SK-N-SH (cell line): ENCODE measurements around the gene TAF1D. TPM values are rescaled to one million over a fixed set of nuclear protein-coding genes. Genes with fewer than 3 reads are reported as not detected.

Experiments
- CTCF ChIA-PET: fragments of 300-600, 350-600 bp; formaldehyde crosslinking; extraction: SDS; loops from one replicate; lab custom pipeline; 2021; lab: Yijun Ruan, JAX
- POLR2A ChIA-PET: fragments of 350-600 bp; sonication (Branson Sonifier 250); formaldehyde crosslinking; extraction: SDS; loops from one replicate; lab custom pipeline; 2020; ENCODE audit warnings: antibody characterized with exemption, inconsistent platforms; lab: Yijun Ruan, JAX
- DNase-seq: peaks from one replicate; pipeline ENCODE4 v3.0.0; 2012
- H2AFZ ChIP-seq: fragments of 200-600 bp; sonication (generic); 2 replicates; pipeline ENCODE4 v1.8.1; 2016; ENCODE audit warnings: antibody characterized with exemption, mild to moderate bottlenecking, low read depth
- H3F3A ChIP-seq: fragments of 200-600 bp; sonication (generic); replicated peaks from 2 replicates; pipeline ENCODE3; 2016; ENCODE audit warnings: antibody characterized with exemption, mild to moderate bottlenecking; ENCODE audit not compliant: insufficient read depth
- H3K27ac ChIP-seq, 2 experiments: fragments of 200-500 bp in 1 of 2; fragments of 200-600 bp in 1 of 2; sonication (Bioruptor generic) in 1 of 2; sonication (generic), shearing (Covaris generic) in 1 of 2; 2 replicates each; pipeline versions ENCODE4 v1.5.1 to v1.6.1; 2014 to 2016; ENCODE audit warnings: low read depth in 2 of 2, inconsistent platforms in 1 of 2, low read length in 1 of 2, mild to moderate bottlenecking in 1 of 2, mixed read lengths in 1 of 2
- H3K27me3 ChIP-seq: fragments of 200-600 bp; sonication (generic), shearing (Covaris generic); 2 replicates; pipeline ENCODE4 v1.6.1; 2016; ENCODE audit warnings: mixed run types; ENCODE audit not compliant: insufficient read depth
- H3K36me3 ChIP-seq, 2 experiments: fragments of 200-500 bp in 1 of 2; fragments of 200-600 bp in 1 of 2; sonication (Bioruptor generic) in 1 of 2; sonication (generic) in 1 of 2; replicated peaks in 1 of 2; 2 replicates each; pipeline versions ENCODE3 to v1.5.1; 2014 to 2016; ENCODE audit warnings: low read length in 1 of 2, mild to moderate bottlenecking in 1 of 2; ENCODE audit not compliant: insufficient read depth in 2 of 2, control insufficient read depth in 1 of 2
- H3K4me1 ChIP-seq, 2 experiments: fragments of 200-500 bp in 1 of 2; fragments of 200-600 bp in 1 of 2; sonication (Bioruptor generic) in 1 of 2; sonication (generic), shearing (Covaris generic) in 1 of 2; 2 replicates each; pipeline versions ENCODE4 v1.5.1 to v1.6.1; 2014 to 2016; ENCODE audit warnings: low read depth in 1 of 2, low read length in 1 of 2, mixed run types in 1 of 2; ENCODE audit not compliant: insufficient read depth in 2 of 2, control insufficient read depth in 1 of 2
- H3K4me2 ChIP-seq: fragments of 200-600 bp; sonication (generic), shearing (Covaris generic); 2 replicates; pipeline ENCODE4 v1.6.1; 2017; ENCODE audit warnings: mixed run types
- H3K4me3 ChIP-seq, 2 experiments: fragments of 200-500 bp in 1 of 2; fragments of 200-600 bp in 1 of 2; sonication (Bioruptor generic) in 1 of 2; sonication (generic), shearing (Covaris generic) in 1 of 2; 2 replicates each; pipeline versions ENCODE4 v1.5.1 to v1.8.1; 2014 to 2016; ENCODE audit warnings: low read depth in 2 of 2, inconsistent platforms in 1 of 2, low read length in 1 of 2, mild to moderate bottlenecking in 1 of 2, mixed read lengths in 1 of 2, moderate library complexity in 1 of 2
- H3K79me2 ChIP-seq: fragments of 200-600 bp; sonication (generic); 2 replicates; pipeline ENCODE4 v1.8.1; 2017; ENCODE audit warnings: mild to moderate bottlenecking; ENCODE audit not compliant: insufficient read depth
- H3K9ac ChIP-seq: fragments of 200-600 bp; sonication (generic); 2 replicates; pipeline ENCODE4 v1.6.1; 2017; ENCODE audit warnings: mixed run types
- H3K9me2 ChIP-seq: fragments of 200-600 bp; sonication (generic); 2 replicates; pipeline ENCODE4 v1.6.1; 2017; ENCODE audit warnings: mixed run types
- H3K9me3 ChIP-seq: fragments of 200-600 bp; sonication (generic); 2 replicates; pipeline ENCODE4 v1.6.1; 2017; ENCODE audit warnings: mixed run types, mild to moderate bottlenecking, moderate library complexity
- H4K20me1 ChIP-seq: fragments of 200-600 bp; sonication (generic); 2 replicates; pipeline ENCODE4 v1.6.1; 2017; ENCODE audit warnings: mild to moderate bottlenecking, mixed run types; ENCODE audit not compliant: insufficient read depth
- EZH2phosphoT487 ChIP-seq: fragments of 200-600 bp; sonication (generic); IDR thresholded peaks from 2 replicates; pipeline ENCODE4 v1.6.1; 2017; ENCODE audit warnings: low read depth, mixed run types, mild to moderate bottlenecking, antibody characterized with exemption, moderate library complexity, borderline replicate concordance
- FOXJ3 ChIP-seq: sonication (generic); formaldehyde crosslinking; IDR thresholded peaks from 2 replicates; pipeline ENCODE4 v1.5.1; 2020; ENCODE audit warnings: mild to moderate bottlenecking, missing genetic modification reagents
- GABPA ChIP-seq: IDR thresholded peaks from 2 replicates; pipeline ENCODE4 v1.4.0; 2012; ENCODE audit warnings: low read depth, mild to moderate bottlenecking
- GATA2 ChIP-seq: sonication (generic); formaldehyde crosslinking; IDR thresholded peaks from 2 replicates; pipeline ENCODE4 v1.5.0; 2020; ENCODE audit warnings: mild to moderate bottlenecking, missing genetic modification reagents
- IRF3 ChIP-seq: fragments of 150-350 bp; IDR thresholded peaks from 2 replicates; pipeline ENCODE4 v1.6.1; 2016; ENCODE audit warnings: mild to moderate bottlenecking, low read depth, low read length
- MXI1 ChIP-seq: IDR thresholded peaks from 2 replicates; pipeline ENCODE4 v1.6.1; 2012; ENCODE audit warnings: mild to moderate bottlenecking, low read depth, low read length, improper control_type of control experiment
- NRF1 ChIP-seq: IDR thresholded peaks from 2 replicates; pipeline ENCODE4 v1.6.1; 2012; ENCODE audit warnings: low read depth, mild to moderate bottlenecking, low read length
- PBX3 ChIP-seq: IDR thresholded peaks from 2 replicates; pipeline ENCODE4; 2012
- POLR2AphosphoS5 ChIP-seq: IDR thresholded peaks from 2 replicates; pipeline ENCODE4 v1.6.1; 2012; ENCODE audit warnings: low read depth, low read length
- RCOR1 ChIP-seq: fragments of 150-350 bp; IDR thresholded peaks from 2 replicates; pipeline ENCODE4 v1.6.1; 2017; ENCODE audit warnings: antibody characterized with exemption, low read length
- REST ChIP-seq: IDR thresholded peaks from 2 replicates; pipeline ENCODE4 v1.6.1; 2012; ENCODE audit warnings: mild to moderate bottlenecking, low read depth, low read length, moderate library complexity
- SIN3A ChIP-seq: IDR thresholded peaks from 2 replicates; pipeline ENCODE4 v1.6.1; 2012; ENCODE audit warnings: low read depth, mild to moderate bottlenecking, low read length, moderate library complexity, borderline replicate concordance
- TEAD4 ChIP-seq: IDR thresholded peaks from 2 replicates; pipeline ENCODE4 v1.4.0; 2012; ENCODE audit warnings: mild to moderate bottlenecking, borderline replicate concordance; ENCODE audit not compliant: insufficient read depth
- USF2 ChIP-seq: fragments of 150-350 bp; IDR thresholded peaks from 2 replicates; pipeline ENCODE4 v1.6.1; 2017; ENCODE audit warnings: antibody characterized with exemption, low read length, low read depth, borderline replicate concordance
- ZBTB33 ChIP-seq: IDR thresholded peaks from 2 replicates; pipeline ENCODE4 v1.4.0; 2012; ENCODE audit warnings: low read depth, borderline replicate concordance
- whole genome bisulfite sequencing: methylation state at CpG from one replicate; pipeline ENCODE4 v1.1.6; 2017; ENCODE audit warnings: low lambda C conversion rate; 5-methylcytosine and 5-hydroxymethylcytosine counted together
- polyA plus RNA-seq, 3 experiments: library from polyadenylated mRNA; depleted of rRNA; stranded (reverse); fragments of >200 nt; gene quantifications; 2 replicates each; pipeline ENCODE4 v1.2.3, GENCODE V29; 2012

TAF1D gene
- polyA plus RNA-seq, 1 of the 3 experiments (the other 2 are of a cell fraction), result 56.7 TPM

- POLR2A ChIA-PET, result interaction anchor here (0.6 to 2.5 kb wide), 13 partner anchors 8 to 345 kb away, joined by 3 to 72 read pairs (median 4); partner anchors contain the start of genes C11orf54, CEP295, PANX1 and TAF1D
- peaks cover 41% of the 10 kb centered on the region for H4K20me1 ChIP-seq
- no peaks in the 10 kb centered on the region for H3K9me2 ChIP-seq
- no peaks in the 10 kb centered on the region for H3K9me3 ChIP-seq
- H3K36me3 ChIP-seq, result peaks cover 6 to 13% of the 10 kb centered on the region in 2 experiments
- peak overlapping the region; percentile 84 for H2AFZ ChIP-seq
- H3K9ac ChIP-seq, result peak overlapping the region; percentile 99
- WGBS, result under 1% methylated on average over 10 of the region's 10 CpGs
- H3F3A ChIP-seq, result peaks cover 4% of the 10 kb centered on the region
- peaks cover 53% of the 10 kb centered on the region for H3K79me2 ChIP-seq
- peak overlapping the region; percentile 94 to 96; a peak in 3 of 4 replicates for H3K27ac ChIP-seq
- DNase-seq, result peak; percentile 10
- H3K4me3 ChIP-seq, result peak overlapping the region; percentile 79 to 89
- H3K4me2 ChIP-seq, result peak overlapping the region; percentile 91
- CTCF ChIA-PET, result interaction anchor here (1.1 to 1.4 kb wide), 5 partner anchors 11 to 44 kb away, joined by 4 to 5 read pairs (median 5); partner anchors contain the start of genes C11orf54 and TAF1D
- TF ChIP-seq PBX3, result no peak
- no peak for TF ChIP-seq EZH2phosphoT487
- TF ChIP-seq ZBTB33, result no peak
- no peak for TF ChIP-seq TEAD4
- no peak for TF ChIP-seq USF2
- no peak for TF ChIP-seq FOXJ3 (CRISPR knock-in tag)
- peak; percentile 82; the same call in 1 of the 2 replicates for TF ChIP-seq MXI1
- TF ChIP-seq GABPA, result no peak
- no peaks in the 10 kb centered on the region for H3K27me3 ChIP-seq
- peaks cover 2 to 18% of the 10 kb centered on the region in 2 experiments; a peak in 3 of 4 replicates for H3K4me1 ChIP-seq
Observed at GRCh38 chr11:93783765-93784144, 42.5 kb upstream of the TAF1D start.

GRCh38 chr11:93783362-93783761 lies 42.1 kb upstream of the TAF1D start:
- Histone ChIP-seq H3K9me2 (no peaks in the 10 kb centered on the region), H3K4me1 (peaks cover 2 to 18% of the 10 kb centered on the region in 2 experiments; a peak in 3 of 4 replicates), H3K9me3 (no peaks in the 10 kb centered on the region), H3F3A (peaks cover 4% of the 10 kb centered on the region), H3K4me3 (peak overlapping the region; percentile 79 to 89), H2AFZ (peak overlapping the region; percentile 84), H3K27me3 (no peaks in the 10 kb centered on the region), H3K36me3 (peaks cover 3 to 9% of the 10 kb centered on the region in 2 experiments), H3K9ac (peak overlapping the region; percentile 99; the same call in 1 of the 2 replicates), H3K27ac (peak overlapping the region; percentile 94 to 96; a peak in 2 of 4 replicates), H3K79me2 (peaks cover 49% of the 10 kb centered on the region), H4K20me1 (peaks cover 37% of the 10 kb centered on the region), H3K4me2 (peak overlapping the region; percentile 91)
- no peak for DNase-seq
- CTCF ChIA-PET, result interaction anchor here (1.1 to 1.4 kb wide), 5 partner anchors 11 to 44 kb away, joined by 4 to 5 read pairs (median 5); partner anchors contain the start of genes C11orf54 and TAF1D
- WGBS, result 48% methylated on average over 7 of the region's 7 CpGs
- POLR2A ChIA-PET, result interaction anchor here (1.0 to 2.5 kb wide), 5 partner anchors 12 to 345 kb away, joined by 3 to 72 read pairs (median 5); partner anchors contain the start of genes C11orf54, PANX1 and TAF1D
- TF ChIP-seq GATA2 (CRISPR knock-in tag) (no peak), REST (no peak), NRF1 (no peak), SIN3A (no peak), IRF3 (no peak), USF2 (no peak), RCOR1 (no peak), POLR2AphosphoS5 (no peak)
